Measurements from ENCODE around the gene HDGFL3.

DNA sequence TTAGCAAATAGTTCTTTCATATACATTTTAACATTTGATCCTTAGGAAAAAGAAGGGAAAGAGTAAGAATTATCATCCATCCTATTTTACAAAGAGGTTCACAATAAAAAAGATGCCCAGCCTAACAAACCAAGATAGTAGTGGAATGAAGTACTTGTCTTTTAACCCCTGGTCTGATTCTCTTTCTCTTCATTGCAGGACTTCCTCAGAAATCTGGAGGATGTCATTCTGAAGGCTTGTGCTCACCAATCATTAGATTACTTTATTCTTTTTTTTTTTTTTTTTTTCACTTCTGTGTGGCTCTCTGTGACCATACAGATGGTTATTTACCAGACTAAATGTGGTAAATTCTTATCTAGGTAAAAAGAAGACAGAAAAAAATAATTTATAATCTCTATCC is 7.0 kb downstream of the HDGFL3 start:
- TF ChIP-seq, protein P1, sequence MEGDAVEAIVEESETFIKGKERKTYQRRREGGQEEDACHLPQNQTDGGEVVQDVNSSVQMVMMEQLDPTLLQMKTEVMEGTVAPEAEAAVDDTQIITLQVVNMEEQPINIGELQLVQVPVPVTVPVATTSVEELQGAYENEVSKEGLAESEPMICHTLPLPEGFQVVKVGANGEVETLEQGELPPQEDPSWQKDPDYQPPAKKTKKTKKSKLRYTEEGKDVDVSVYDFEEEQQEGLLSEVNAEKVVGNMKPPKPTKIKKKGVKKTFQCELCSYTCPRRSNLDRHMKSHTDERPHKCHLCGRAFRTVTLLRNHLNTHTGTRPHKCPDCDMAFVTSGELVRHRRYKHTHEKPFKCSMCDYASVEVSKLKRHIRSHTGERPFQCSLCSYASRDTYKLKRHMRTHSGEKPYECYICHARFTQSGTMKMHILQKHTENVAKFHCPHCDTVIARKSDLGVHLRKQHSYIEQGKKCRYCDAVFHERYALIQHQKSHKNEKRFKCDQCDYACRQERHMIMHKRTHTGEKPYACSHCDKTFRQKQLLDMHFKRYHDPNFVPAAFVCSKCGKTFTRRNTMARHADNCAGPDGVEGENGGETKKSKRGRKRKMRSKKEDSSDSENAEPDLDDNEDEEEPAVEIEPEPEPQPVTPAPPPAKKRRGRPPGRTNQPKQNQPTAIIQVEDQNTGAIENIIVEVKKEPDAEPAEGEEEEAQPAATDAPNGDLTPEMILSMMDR (IDR thresholded peaks at IDR 0.05): no peak
- TF ChIP-seq EZH2 (IDR thresholded peaks at IDR 0.05): no peak

All from neural progenitor cell (in vitro differentiated cells).